Hypothalamus (tissue), 51 donors: ENCODE data around the gene SEMA4A.
"Not testable (repeated sequence)": the region's sequence is repeated elsewhere in the genome, so short reads cannot be mapped to it uniquely, and the experiment has no call there.

ENCODE experiments used
- DNase-seq, 51 donors: peaks; one replicate each; lab custom pipeline; 2025; lab: John Stamatoyannopoulos, UW

Gene SEMA4A

GRCh38 chr1:156153362-156153761 is at the start of gene SEMA4A:
SEMA4A (plus strand) TSS chr1:156153585; CDS start chr1:156154579, 994 bp downstream.
- no peak for DNase-seq

GRCh38 chr1:156104065-156104810 is 49.1 kb upstream of the SEMA4A start:
- peak in 16 of 51 donors; percentile 14 to 55 (median 30) for DNase-seq

- no peak for DNase-seq
These were observed 48.2 kb upstream of the SEMA4A start for GRCh38 chr1:156104861-156105832.

GRCh38 chr1:156106624-156107488 is 46.5 kb upstream of the SEMA4A start:
- peak in 5 of 51 donors; percentile 58 to 80 (median 72) for DNase-seq

- DNase-seq, result no peak
These were observed 45.3 kb upstream of the SEMA4A start for GRCh38 chr1:156108057-156108456.

GRCh38 chr1:156108664-156109241 is 44.6 kb upstream of the SEMA4A start:
- no peak for DNase-seq

- no peak for DNase-seq
These were observed 43.1 kb upstream of the SEMA4A start for GRCh38 chr1:156110252-156110651.

- no peak for DNase-seq
These were observed 41.9 kb upstream of the SEMA4A start for GRCh38 chr1:156111355-156111962.

- peak in 16 of 51 donors; percentile 16 to 69 (median 32) for DNase-seq
These were observed 40.9 kb upstream of the SEMA4A start for GRCh38 chr1:156112276-156113137.

- DNase-seq, result no peak
These were observed 40.0 kb upstream of the SEMA4A start for GRCh38 chr1:156113282-156113950.

GRCh38 chr1:156114101-156114918 is 39.1 kb upstream of the SEMA4A start, which contains the start of gene LMNA:
LMNA (plus strand) TSS chr1:156114711; CDS start chr1:156114919, 208 bp downstream.
- DNase-seq, result peak in 49 of 51 donors; percentile 44 to 94 (median 79)

GRCh38 chr1:156114919-156115513 is 38.4 kb upstream of the SEMA4A start:
- peak in 12 of 51 donors; percentile 53 to 71 (median 62) for DNase-seq

GRCh38 chr1:156115514-156116374 is 37.6 kb upstream of the SEMA4A start:
- DNase-seq, result peak in 41 of 51 donors; percentile 23 to 82 (median 58)

GRCh38 chr1:156116731-156117130 is 36.7 kb upstream of the SEMA4A start:
- not testable (repeated sequence) for DNase-seq

GRCh38 chr1:156117414-156118176 is 35.8 kb upstream of the SEMA4A start:
- DNase-seq, result no peak
